ENCODE results near the gene MICAL3. TPM values are rescaled to one million over a fixed set of nuclear protein-coding genes. Genes with fewer than 3 reads are reported as not detected.
A peak's percentile ranks its signal among the peaks of the same experiment; 100 is the strongest.

MICAL3 gene
- total RNA-seq, 1 donor from 2014 or later: 36.9 TPM

- peaks cover 14 to 59% of the 10 kb centered on the region in 2 donors for H3K4me1 ChIP-seq
- DNase-seq (ENCODE audit: low spot score in 2 of 2): no peak
These were observed 101.1 kb downstream of the MICAL3 start for GRCh38 chr22:17922925-17923903.

DNA sequence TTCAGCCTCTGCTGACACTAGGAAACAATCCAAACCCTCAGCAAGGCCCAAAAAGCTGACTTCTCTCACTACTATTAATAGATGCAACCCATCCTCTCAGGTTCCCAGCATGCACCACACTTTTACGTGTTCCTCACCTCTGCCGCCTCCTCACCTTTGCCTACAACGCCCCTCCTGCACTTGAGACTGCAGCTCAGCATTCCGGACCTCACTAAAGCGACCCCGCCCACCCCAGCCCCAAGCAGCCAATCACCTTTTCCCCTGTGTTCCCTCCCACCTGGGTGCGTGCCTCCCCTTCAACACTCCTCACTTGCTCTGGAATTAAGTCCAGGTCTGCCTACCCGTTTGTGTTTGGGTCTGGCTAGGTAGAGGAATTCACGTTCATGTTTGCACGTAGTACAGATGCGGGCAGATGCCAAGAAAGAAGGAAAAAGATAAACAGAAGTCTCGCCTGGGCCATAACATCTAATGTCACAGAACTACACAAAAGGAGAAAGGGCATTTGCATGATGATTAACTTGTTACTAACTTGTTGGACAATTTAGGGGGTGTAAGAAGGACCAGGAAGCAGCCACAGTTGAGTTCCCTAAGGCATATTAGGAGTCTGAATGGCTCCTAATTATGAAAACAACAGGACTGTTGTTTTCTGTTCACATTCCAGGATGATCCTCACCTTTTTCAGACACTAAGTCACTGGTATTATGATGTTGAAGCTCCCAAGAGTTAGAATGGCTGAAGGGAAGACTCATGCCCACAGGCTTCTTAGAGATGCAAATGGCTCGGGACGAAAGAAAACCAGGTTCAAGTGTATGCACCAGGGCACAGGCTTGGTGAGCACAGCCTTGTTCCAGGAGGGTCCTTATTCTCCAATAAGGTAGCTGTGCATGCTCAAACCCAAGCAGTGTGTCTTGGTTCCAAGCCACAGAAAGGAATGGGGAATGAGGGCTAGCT lies 102.2 kb downstream of the MICAL3 start:
- no peak for TF ChIP-seq CTCF (IDR thresholded peaks at IDR 0.05)
- intact Hi-C loops (cut with DNase I): no loop called here
- Histone ChIP-seq H3K9me3 (no peaks in the 10 kb centered on the region), H3K4me3 (peak overlapping the region in 1 of 2 donors; percentile 19), H3K27ac (peak overlapping the region; percentile 69), H3K27me3 (no peaks in the 10 kb centered on the region), H3K4me1 (peaks cover 14 to 59% of the 10 kb centered on the region in 2 donors), H3K36me3 (no peaks in the 10 kb centered on the region)
- DNase-seq (ENCODE audit: low spot score in 2 of 2): no peak

More at GRCh38 chr22:17922925-17923903, 101.1 kb downstream of the MICAL3 start:
- no peaks in the 10 kb centered on the region for H3K27me3 ChIP-seq
- intact Hi-C loops (cut with DNase I): no loop called here
- TF ChIP-seq CTCF (IDR thresholded peaks at IDR 0.05): no peak
- H3K9me3 ChIP-seq: no peaks in the 10 kb centered on the region
- no peaks in the 10 kb centered on the region for H3K36me3 ChIP-seq
- peak overlapping the region in 1 of 2 donors; percentile 26 for H3K4me3 ChIP-seq
- H3K27ac ChIP-seq: peak overlapping the region; percentile 69

GRCh38 chr22:17920992-17921650 lies 103.2 kb downstream of the MICAL3 start:
- no peak for DNase-seq (ENCODE audit: low spot score in 2 of 2)
- Histone ChIP-seq H3K27me3 (no peaks in the 10 kb centered on the region), H3K4me3 (peak overlapping the region in 1 of 2 donors; percentile 19), H3K36me3 (no peaks in the 10 kb centered on the region), H3K4me1 (peaks cover 14 to 59% of the 10 kb centered on the region in 2 donors), H3K9me3 (no peaks in the 10 kb centered on the region), H3K27ac (peak overlapping the region; percentile 69)
- intact Hi-C loops (cut with DNase I): no loop called here
- no peak for TF ChIP-seq CTCF (IDR thresholded peaks at IDR 0.05)

DNA sequence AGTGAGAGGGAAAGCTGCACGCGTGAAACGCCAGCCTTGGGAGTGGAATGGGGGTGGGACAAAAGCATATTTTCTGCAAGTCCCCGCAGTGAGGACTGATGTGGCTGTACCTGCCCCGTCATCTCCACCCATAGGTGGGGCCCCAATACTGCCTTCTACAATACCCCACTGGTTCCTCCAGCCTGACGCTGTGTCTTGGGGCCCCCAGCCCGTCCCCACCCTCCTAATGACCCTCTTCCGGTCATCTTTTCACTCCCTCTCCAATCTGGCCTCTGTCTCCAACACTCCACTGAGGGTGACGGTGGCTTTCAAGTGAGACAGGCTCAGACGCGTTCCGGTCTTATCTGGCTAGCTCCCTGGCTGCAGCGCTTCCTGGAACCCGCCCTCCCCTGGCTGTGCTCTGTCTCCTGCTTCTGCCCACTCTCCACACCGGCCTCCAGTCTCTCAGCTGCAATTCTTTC lies 104.2 kb downstream of the MICAL3 start:
- intact Hi-C loops (cut with DNase I): no loop called here
- no peak for TF ChIP-seq CTCF (IDR thresholded peaks at IDR 0.05)
- Histone ChIP-seq H3K4me1 (peaks cover 14 to 56% of the 10 kb centered on the region in 2 donors), H3K9me3 (no peaks in the 10 kb centered on the region), H3K4me3 (peak overlapping the region in 1 of 2 donors; percentile 46), H3K27ac (peak overlapping the region; percentile 15 to 42), H3K36me3 (no peaks in the 10 kb centered on the region), H3K27me3 (no peaks in the 10 kb centered on the region)
- no peak for DNase-seq (ENCODE audit: low spot score in 2 of 2)

Measured in ascending aorta (tissue), 2 donors.